ENCODE measurements around the gene GDF2.

GRCh38 chr10:47334466-47335295 is 12.4 kb downstream of the GDF2 start:
- TF ChIP-seq CTCF (IDR thresholded peaks at IDR 0.05), result no peak
- no peak for TF ChIP-seq POLR2A (IDR thresholded peaks at IDR 0.05)

Data from esophagus squamous epithelium (tissue), 4 donors.